ENCODE measurements around the gene SLC39A11. TPM values are rescaled to one million over a fixed set of nuclear protein-coding genes. Genes with fewer than 3 reads are reported as not detected.

SLC39A11 gene
- polyA plus RNA-seq, 1 of the 3 experiments (the other 2 are of a cell fraction) = 23.5 TPM

- H3K4me2 ChIP-seq = no peak overlapping the region
- H3K27ac ChIP-seq (ENCODE audit: low read depth in 2 of 2, low read length in 1 of 2) = no peak overlapping the region
- no peaks in the 10 kb centered on the region for H3F3A ChIP-seq (replicated peaks; ENCODE audit: insufficient read depth)
- H3K4me1 ChIP-seq (ENCODE audit: control insufficient read depth in 1 of 2, insufficient read depth in 2 of 2, low read depth in 1 of 2, low read length in 1 of 2) = no peaks in the 10 kb centered on the region
- WGBS (ENCODE audit: low lambda C conversion rate) = 89% methylated on average over 7 of the region's 7 CpGs
- H2AFZ ChIP-seq (ENCODE audit: low read depth) = no peak overlapping the region
- DNase-seq = no peak
- H3K4me3 ChIP-seq (ENCODE audit: low read depth in 2 of 2, low read length in 1 of 2) = no peak overlapping the region
- no peak overlapping the region for H3K9ac ChIP-seq
- no peaks in the 10 kb centered on the region for H3K79me2 ChIP-seq (ENCODE audit: insufficient read depth)
- CTCF ChIA-PET = no interaction called here
- peaks cover 0 to 5% of the 10 kb centered on the region in 2 experiments for H3K36me3 ChIP-seq (replicated peaks in 1 of 2; ENCODE audit: control insufficient read depth in 1 of 2, insufficient read depth in 2 of 2, low read length in 1 of 2)
- no peaks in the 10 kb centered on the region for H4K20me1 ChIP-seq (ENCODE audit: insufficient read depth)
- no peaks in the 10 kb centered on the region for H3K9me3 ChIP-seq
- no peaks in the 10 kb centered on the region for H3K9me2 ChIP-seq
- H3K27me3 ChIP-seq (ENCODE audit: insufficient read depth) = no peaks in the 10 kb centered on the region
- no peak for TF ChIP-seq TAF1 (IDR thresholded peaks at IDR 0.05; ENCODE audit: borderline replicate concordance, low read depth, low read length)
- no peak for TF ChIP-seq CHD2 (IDR thresholded peaks at IDR 0.05; ENCODE audit: low read length, partially characterized antibody)
- no peak for TF ChIP-seq SIN3A (IDR thresholded peaks at IDR 0.05; ENCODE audit: borderline replicate concordance, low read depth, low read length)
- TF ChIP-seq GATA2 (CRISPR knock-in tag; IDR thresholded peaks at IDR 0.05) = no peak
- no peak for TF ChIP-seq MXI1 (IDR thresholded peaks at IDR 0.05; ENCODE audit: low read depth, low read length)
- TF ChIP-seq FOXJ3 (CRISPR knock-in tag; IDR thresholded peaks at IDR 0.05) = no peak
- TF ChIP-seq, protein P1, sequence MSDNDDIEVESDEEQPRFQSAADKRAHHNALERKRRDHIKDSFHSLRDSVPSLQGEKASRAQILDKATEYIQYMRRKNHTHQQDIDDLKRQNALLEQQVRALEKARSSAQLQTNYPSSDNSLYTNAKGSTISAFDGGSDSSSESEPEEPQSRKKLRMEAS (IDR thresholded peaks at IDR 0.05; ENCODE audit: low read depth) = no peak
- POLR2A ChIA-PET = no interaction called here
Measured at GRCh38 chr17:72928454-72929136, 163.9 kb downstream of the SLC39A11 start.

DNA sequence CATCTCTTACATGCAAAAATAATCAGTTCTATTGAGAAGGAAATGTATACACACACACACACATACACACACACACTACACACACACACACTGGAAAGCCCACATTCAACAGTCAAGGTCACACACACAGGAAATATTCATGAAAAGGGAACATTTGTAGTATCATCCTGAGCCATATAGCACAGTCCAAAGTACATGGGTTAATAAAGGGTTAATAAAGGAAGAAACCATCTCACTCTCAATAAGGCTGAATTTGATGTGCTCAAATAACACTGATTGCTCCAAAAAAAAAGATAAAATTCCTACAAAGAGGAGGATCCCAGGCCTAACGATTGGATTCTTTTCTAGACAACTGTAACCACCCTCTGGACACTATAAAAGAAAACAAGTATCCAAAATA, 164.7 kb downstream of the SLC39A11 start:
- H3K4me1 ChIP-seq (ENCODE audit: control insufficient read depth in 1 of 2, insufficient read depth in 2 of 2, low read depth in 1 of 2, low read length in 1 of 2) = no peaks in the 10 kb centered on the region
- peaks cover 0 to 5% of the 10 kb centered on the region in 2 experiments for H3K36me3 ChIP-seq (replicated peaks in 1 of 2; ENCODE audit: control insufficient read depth in 1 of 2, insufficient read depth in 2 of 2, low read length in 1 of 2)
- H3K79me2 ChIP-seq (ENCODE audit: insufficient read depth) = no peaks in the 10 kb centered on the region
- CTCF ChIA-PET = no interaction called here
- no peak overlapping the region for H3K4me2 ChIP-seq
- H3K9me3 ChIP-seq = no peaks in the 10 kb centered on the region
- H3K9me2 ChIP-seq = no peaks in the 10 kb centered on the region
- POLR2A ChIA-PET = no interaction called here
- no peak for DNase-seq
- H3K9ac ChIP-seq = no peak overlapping the region
- H3F3A ChIP-seq (replicated peaks; ENCODE audit: insufficient read depth) = no peaks in the 10 kb centered on the region
- no peaks in the 10 kb centered on the region for H4K20me1 ChIP-seq (ENCODE audit: insufficient read depth)
- H3K27me3 ChIP-seq (ENCODE audit: insufficient read depth) = no peaks in the 10 kb centered on the region
- H3K4me3 ChIP-seq (ENCODE audit: low read depth in 2 of 2, low read length in 1 of 2) = no peak overlapping the region
- no peak overlapping the region for H3K27ac ChIP-seq (ENCODE audit: low read depth in 2 of 2, low read length in 1 of 2)
- H2AFZ ChIP-seq (ENCODE audit: low read depth) = no peak overlapping the region
- TF ChIP-seq TEAD4 (IDR thresholded peaks at IDR 0.05; ENCODE audit: borderline replicate concordance, insufficient read depth) (no peak), POLR2AphosphoS5 (IDR thresholded peaks at IDR 0.05; ENCODE audit: low read depth, low read length) (no peak), TCF12 (IDR thresholded peaks at IDR 0.05) (no peak), GABPA (IDR thresholded peaks at IDR 0.05; ENCODE audit: low read depth) (no peak)
- 78% methylated on average over 1 of the region's 1 CpG for WGBS (ENCODE audit: low lambda C conversion rate)

GRCh38 chr17:72927146-72927545, 165.3 kb downstream of the SLC39A11 start:
- H3K4me2 ChIP-seq = no peak overlapping the region
- H3F3A ChIP-seq (replicated peaks; ENCODE audit: insufficient read depth) = no peaks in the 10 kb centered on the region
- no peaks in the 10 kb centered on the region for H3K4me1 ChIP-seq (ENCODE audit: control insufficient read depth in 1 of 2, insufficient read depth in 2 of 2, low read depth in 1 of 2, low read length in 1 of 2)
- H3K9me3 ChIP-seq = no peaks in the 10 kb centered on the region
- no peaks in the 10 kb centered on the region for H3K79me2 ChIP-seq (ENCODE audit: insufficient read depth)
- H4K20me1 ChIP-seq (ENCODE audit: insufficient read depth) = no peaks in the 10 kb centered on the region
- ChIA-PET CTCF (interaction anchor here (1.4 to 1.7 kb wide), 3 partner anchors 10 to 58 kb away, joined by 3 to 5 read pairs (median 4); no protein-coding TSS in a partner anchor), POLR2A (no interaction called here)
- no peak for DNase-seq
- no peak overlapping the region for H2AFZ ChIP-seq (ENCODE audit: low read depth)
- H3K36me3 ChIP-seq (replicated peaks in 1 of 2; ENCODE audit: control insufficient read depth in 1 of 2, insufficient read depth in 2 of 2, low read length in 1 of 2) = peaks cover 0 to 5% of the 10 kb centered on the region in 2 experiments
- WGBS (ENCODE audit: low lambda C conversion rate) = 88% methylated on average over 6 of the region's 6 CpGs
- H3K9me2 ChIP-seq = no peaks in the 10 kb centered on the region
- no peak overlapping the region for H3K4me3 ChIP-seq (ENCODE audit: low read depth in 2 of 2, low read length in 1 of 2)
- no peak overlapping the region for H3K9ac ChIP-seq
- no peaks in the 10 kb centered on the region for H3K27me3 ChIP-seq (ENCODE audit: insufficient read depth)
- no peak overlapping the region for H3K27ac ChIP-seq (ENCODE audit: low read depth in 2 of 2, low read length in 1 of 2)
- TF ChIP-seq GATA2 (CRISPR knock-in tag; IDR thresholded peaks at IDR 0.05) = no peak
- no peak for TF ChIP-seq NRF1 (IDR thresholded peaks at IDR 0.05; ENCODE audit: low read depth, low read length)
- TF ChIP-seq ZBTB33 (IDR thresholded peaks at IDR 0.05; ENCODE audit: borderline replicate concordance, low read depth) = no peak
- TF ChIP-seq FOXJ3 (CRISPR knock-in tag; IDR thresholded peaks at IDR 0.05) = no peak
- TF ChIP-seq POLR2AphosphoS5 (IDR thresholded peaks at IDR 0.05; ENCODE audit: low read depth, low read length) = no peak
- TF ChIP-seq MEF2A (IDR thresholded peaks at IDR 0.05; ENCODE audit: borderline replicate concordance, low read depth) = no peak
- TF ChIP-seq CHD2 (IDR thresholded peaks at IDR 0.05; ENCODE audit: low read length, partially characterized antibody) = no peak
- no peak for TF ChIP-seq TAF1 (IDR thresholded peaks at IDR 0.05; ENCODE audit: borderline replicate concordance, low read depth, low read length)
- TF ChIP-seq MXI1 (IDR thresholded peaks at IDR 0.05; ENCODE audit: low read depth, low read length) = no peak
- no peak for TF ChIP-seq EZH2phosphoT487 (IDR thresholded peaks at IDR 0.05; ENCODE audit: borderline replicate concordance, low read depth)
- TF ChIP-seq, protein P2, sequence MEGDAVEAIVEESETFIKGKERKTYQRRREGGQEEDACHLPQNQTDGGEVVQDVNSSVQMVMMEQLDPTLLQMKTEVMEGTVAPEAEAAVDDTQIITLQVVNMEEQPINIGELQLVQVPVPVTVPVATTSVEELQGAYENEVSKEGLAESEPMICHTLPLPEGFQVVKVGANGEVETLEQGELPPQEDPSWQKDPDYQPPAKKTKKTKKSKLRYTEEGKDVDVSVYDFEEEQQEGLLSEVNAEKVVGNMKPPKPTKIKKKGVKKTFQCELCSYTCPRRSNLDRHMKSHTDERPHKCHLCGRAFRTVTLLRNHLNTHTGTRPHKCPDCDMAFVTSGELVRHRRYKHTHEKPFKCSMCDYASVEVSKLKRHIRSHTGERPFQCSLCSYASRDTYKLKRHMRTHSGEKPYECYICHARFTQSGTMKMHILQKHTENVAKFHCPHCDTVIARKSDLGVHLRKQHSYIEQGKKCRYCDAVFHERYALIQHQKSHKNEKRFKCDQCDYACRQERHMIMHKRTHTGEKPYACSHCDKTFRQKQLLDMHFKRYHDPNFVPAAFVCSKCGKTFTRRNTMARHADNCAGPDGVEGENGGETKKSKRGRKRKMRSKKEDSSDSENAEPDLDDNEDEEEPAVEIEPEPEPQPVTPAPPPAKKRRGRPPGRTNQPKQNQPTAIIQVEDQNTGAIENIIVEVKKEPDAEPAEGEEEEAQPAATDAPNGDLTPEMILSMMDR (IDR thresholded peaks at IDR 0.05) = no peak
